T-helper 2 cell treated with Interferon-gamma antibody and Interleukin-4, amounts not matched to agents 100 ng/mL and 5 ng/mL, for 36 hours (primary cell): ENCODE results near the gene AGER. TPM values are rescaled to one million over a fixed set of nuclear protein-coding genes. Genes with fewer than 3 reads are reported as not detected.
"Not testable (repeated sequence)": the region's sequence is repeated elsewhere in the genome, so short reads cannot be mapped to it uniquely, and the experiment has no call there.

Experiments used
- intact Hi-C: fragments of 100-400 bp; cut with micrococcal nuclease; formaldehyde crosslinking; loops from one replicate; pipeline ENCODE4 v1.15.1; 2023
- total RNA-seq: library from RNA; stranded (reverse); gene quantifications from 2 replicates; pipeline ENCODE4 v1.2.3, GENCODE V29; 2022

AGER gene
- total RNA-seq, result 30.6 and 31.6 TPM in 2 replicates

- intact Hi-C loops, result no loop called here
Measured at GRCh38 chr6:32184084-32184640, at the start of gene AGER. Gene AGER (minus strand): TSS chr6:32184253. CDS start chr6:32184222, 31 bp downstream.

- intact Hi-C loops, result no loop called here
Measured at GRCh38 chr6:32226434-32226833, 42.4 kb upstream of the AGER start.

GRCh38 chr6:32224696-32225095, 40.6 kb upstream of the AGER start:
- intact Hi-C loops, result no loop called here

- intact Hi-C loops, result no loop called here
Measured at GRCh38 chr6:32223258-32224235, 39.5 kb upstream of the AGER start, which contains the start of gene NOTCH4. Gene NOTCH4 (minus strand): TSS chr6:32224067. CDS start chr6:32223928, 139 bp downstream.

- intact Hi-C loops, result no loop called here
Measured at GRCh38 chr6:32222333-32223230, 38.5 kb upstream of the AGER start.

GRCh38 chr6:32220021-32220420, 36.0 kb upstream of the AGER start:
- intact Hi-C loops, result no loop called here

GRCh38 chr6:32218167-32218566, 34.1 kb upstream of the AGER start:
- intact Hi-C loops, result no loop called here

- intact Hi-C loops, result no loop called here
Measured at GRCh38 chr6:32216998-32217397, 32.9 kb upstream of the AGER start.

- intact Hi-C loops, result no loop called here
Measured at GRCh38 chr6:32216285-32216684, 32.2 kb upstream of the AGER start.

GRCh38 chr6:32215617-32216016, 31.6 kb upstream of the AGER start:
- intact Hi-C loops, result no loop called here

- intact Hi-C loops, result no loop called here
Measured at GRCh38 chr6:32214126-32214525, 30.1 kb upstream of the AGER start.

GRCh38 chr6:32213649-32214048, 29.6 kb upstream of the AGER start:
- intact Hi-C loops, result no loop called here

GRCh38 chr6:32212076-32212760, 28.2 kb upstream of the AGER start:
- intact Hi-C loops, result no loop called here

- intact Hi-C loops, result not testable (repeated sequence)
Measured at GRCh38 chr6:32211432-32211831, 27.4 kb upstream of the AGER start.

- intact Hi-C loops, result no loop called here
Measured at GRCh38 chr6:32210191-32210601, 26.1 kb upstream of the AGER start.

- intact Hi-C loops, result no loop called here
Measured at GRCh38 chr6:32208996-32209395, 24.9 kb upstream of the AGER start.

- intact Hi-C loops, result no loop called here
Measured at GRCh38 chr6:32204268-32204715, 20.2 kb upstream of the AGER start.

- intact Hi-C loops, result no loop called here
Measured at GRCh38 chr6:32203426-32204267, 19.6 kb upstream of the AGER start.

- intact Hi-C loops, result no loop called here
Measured at GRCh38 chr6:32202186-32202585, 18.1 kb upstream of the AGER start.
